ENCODE results near the gene ELANE.

The ELANE gene

GRCh38 chr19:898663-899062, 46.6 kb downstream of the ELANE start (continued):
- no peak for TF ChIP-seq ZFP3 (CRISPR knock-in tag; IDR thresholded peaks at IDR 0.05)
- no peak for TF ChIP-seq POU6F1 (CRISPR knock-in tag; IDR thresholded peaks at IDR 0.05; ENCODE audit: borderline replicate concordance, low read depth)
- TF ChIP-seq PPARA (CRISPR knock-in tag; IDR thresholded peaks at IDR 0.05; ENCODE audit: borderline replicate concordance): no peak

GRCh38 chr19:899336-900042, 47.4 kb downstream of the ELANE start:
- TF ChIP-seq ZFP3 (CRISPR knock-in tag; IDR thresholded peaks at IDR 0.05) (peak; percentile 98), BACH2 (CRISPR knock-in tag; IDR thresholded peaks at IDR 0.05; ENCODE audit: borderline replicate concordance) (no peak), CSDC2 (CRISPR knock-in tag; IDR thresholded peaks at IDR 0.05) (no peak)
- ATAC-seq: no peak

GRCh38 chr19:900043-900301, 47.9 kb downstream of the ELANE start:
- TF ChIP-seq CSDC2 (CRISPR knock-in tag; IDR thresholded peaks at IDR 0.05) (no peak), ARNTL (CRISPR knock-in tag; IDR thresholded peaks at IDR 0.05; ENCODE audit: borderline replicate concordance, low read depth) (no peak), GLIS3 (CRISPR knock-in tag; IDR thresholded peaks at IDR 0.05) (no peak), POU6F1 (CRISPR knock-in tag; IDR thresholded peaks at IDR 0.05; ENCODE audit: borderline replicate concordance, low read depth) (no peak), TSHZ2 (CRISPR knock-in tag; IDR thresholded peaks at IDR 0.05) (no peak), ZNF8 (CRISPR knock-in tag; IDR thresholded peaks at IDR 0.05) (no peak), ZNF70 (CRISPR knock-in tag; IDR thresholded peaks at IDR 0.05) (no peak), CSRNP3 (CRISPR knock-in tag; IDR thresholded peaks at IDR 0.05) (no peak), CREB5 (CRISPR knock-in tag; IDR thresholded peaks at IDR 0.05; ENCODE audit: low read depth) (no peak)
- peak; percentile 5; the same call in 1 of the 3 replicates for ATAC-seq

- peak; percentile 60 for ATAC-seq
- TF ChIP-seq ZNF70 (CRISPR knock-in tag; IDR thresholded peaks at IDR 0.05) (no peak), ZNF8 (CRISPR knock-in tag; IDR thresholded peaks at IDR 0.05) (no peak), PPARA (CRISPR knock-in tag; IDR thresholded peaks at IDR 0.05; ENCODE audit: borderline replicate concordance) (no peak), POU6F1 (CRISPR knock-in tag; IDR thresholded peaks at IDR 0.05; ENCODE audit: borderline replicate concordance, low read depth) (no peak), ESRRG (CRISPR knock-in tag; IDR thresholded peaks at IDR 0.05) (no peak), ZC3H10 (CRISPR knock-in tag; IDR thresholded peaks at IDR 0.05) (no peak), ISL1 (CRISPR knock-in tag; IDR thresholded peaks at IDR 0.05) (no peak), TCF4 (CRISPR knock-in tag; IDR thresholded peaks at IDR 0.05; ENCODE audit: borderline replicate concordance) (no peak), ZFP3 (CRISPR knock-in tag; IDR thresholded peaks at IDR 0.05) (no peak), ZNF565 (CRISPR knock-in tag; conservative IDR thresholded peaks at IDR 0.05; ENCODE audit: low read depth) (no peak), PATZ1 (CRISPR knock-in tag; IDR thresholded peaks at IDR 0.05; ENCODE audit: borderline replicate concordance) (no peak), ARNTL (CRISPR knock-in tag; IDR thresholded peaks at IDR 0.05; ENCODE audit: borderline replicate concordance, low read depth) (no peak), OSR1 (CRISPR knock-in tag; IDR thresholded peaks at IDR 0.05) (no peak), GLIS3 (CRISPR knock-in tag; IDR thresholded peaks at IDR 0.05) (no peak), SNAI2 (CRISPR knock-in tag; IDR thresholded peaks at IDR 0.05) (no peak), ZFP30 (CRISPR knock-in tag; IDR thresholded peaks at IDR 0.05) (no peak)
Observed at GRCh38 chr19:900302-901111, 48.4 kb downstream of the ELANE start.

Measured in SK-N-SH treated with all-trans-retinoic acid at 6 μM for 48 hours (cell line).